Thyroid gland (tissue), 4 donors: ENCODE measurements around the gene TIMM50. TPM values are rescaled to one million over a fixed set of nuclear protein-coding genes. Genes with fewer than 3 reads are reported as not detected.

Source experiments
- DNase-seq, 2 donors: peaks; one replicate each; pipeline ENCODE4 v3.0.0-alpha.2; 2019
- H3K27ac ChIP-seq, 3 donors: fragments of 200-600 bp; sonication (generic); 1 replicate in 2 of 3; 2 replicates in 1 of 3; pipeline ENCODE4 v1.5.1; 2016 to 2019; ENCODE audit warnings: mild to moderate bottlenecking in 1 of 3, moderate library complexity in 1 of 3
- H3K27me3 ChIP-seq: fragments of 200-600 bp; sonication (generic); one replicate; pipeline ENCODE4 v1.5.1; 2019
- H3K36me3 ChIP-seq, 2 donors: fragments of 200-600 bp; sonication (generic); one replicate each; pipeline ENCODE4 v1.5.1; 2016 to 2019
- H3K4me1 ChIP-seq, 2 donors: fragments of 200-600 bp; sonication (generic); one replicate each; pipeline ENCODE4 v1.5.1; 2017 to 2019
- H3K4me3 ChIP-seq, 3 donors: fragments of 200-600 bp; sonication (generic); replicated peaks in 1 of 3; 1 replicate in 2 of 3; 2 replicates in 1 of 3; pipeline ENCODE4 v1.5.1; 2016; ENCODE audit warnings: mild to moderate bottlenecking in 1 of 3
- H3K9me3 ChIP-seq: fragments of 200-600 bp; sonication (generic); one replicate; pipeline ENCODE4 v1.5.1; 2017
- POLR2A ChIP-seq, 2 donors: fragments of 450-650 bp; IDR thresholded peaks; one replicate each; pipeline ENCODE4 v1.6.1; 2017; ENCODE audit warnings: antibody characterized with exemption in 2 of 2, mild to moderate bottlenecking in 2 of 2, moderate library complexity in 1 of 2
- WGBS, 2 donors: methylation state at CpG; one replicate each; pipeline ENCODE4 v1.1.5; 2017; 5-methylcytosine and 5-hydroxymethylcytosine counted together
- intact Hi-C: fragments of 100-400 bp; cut with DNase I; formaldehyde crosslinking; loops from one replicate; pipeline ENCODE4 v1.15.1; 2023
- total RNA-seq, 4 donors: library from RNA; depleted of rRNA; stranded (reverse); fragments of >200 nt; gene quantifications; one replicate each; pipeline ENCODE4 v1.2.3, GENCODE V29; 2016
- TF ChIP-seq, protein P1 (sequence below), 6 experiments: fragments of 200-600 bp in 3 of 6; fragments of 450-650 bp in 3 of 6; sonication (generic) in 3 of 6; IDR thresholded peaks; one replicate each; pipeline ENCODE4 v1.5.1; 2016 to 2019; ENCODE audit warnings: antibody characterized with exemption in 6 of 6, mild to moderate bottlenecking in 2 of 6, inconsistent platforms in 1 of 6, moderate library complexity in 1 of 6

The TIMM50 gene
- total RNA-seq, 4 donors from 2014 or later: 74.4 to 86.5 (median 84.5) TPM

DNA sequence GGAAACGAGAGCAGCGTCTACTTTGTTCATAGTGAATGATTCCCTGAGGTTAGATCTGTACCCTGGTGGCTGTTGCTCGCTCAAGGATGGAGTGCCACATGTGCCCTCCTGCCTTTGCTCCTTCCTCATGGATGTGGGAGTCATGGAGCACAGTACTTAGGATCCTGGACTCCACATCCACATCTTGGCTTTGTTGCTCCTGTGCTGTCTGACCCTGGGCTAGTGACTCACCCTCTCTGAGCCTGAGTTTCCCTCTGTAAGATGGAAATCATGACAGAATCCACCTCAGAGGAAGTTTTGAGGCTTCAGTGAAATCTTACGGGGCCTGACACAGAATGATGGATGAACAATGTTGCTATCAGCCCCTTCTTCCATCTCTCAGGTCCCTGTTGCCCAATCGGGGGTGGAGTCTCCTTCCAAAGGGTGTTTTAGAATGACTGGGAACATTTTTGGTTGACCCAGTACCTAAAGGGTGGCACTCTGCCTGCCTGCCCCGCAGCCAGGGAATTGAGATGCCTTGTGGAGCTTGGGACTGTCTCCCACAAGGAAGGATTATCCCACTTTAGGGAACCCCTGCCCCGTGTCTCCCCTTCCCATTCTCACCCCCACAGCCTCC, 9.8 kb upstream of the TIMM50 start:
- TF ChIP-seq POLR2A (IDR thresholded peaks at IDR 0.05): no peak
- TF ChIP-seq, protein P1, sequence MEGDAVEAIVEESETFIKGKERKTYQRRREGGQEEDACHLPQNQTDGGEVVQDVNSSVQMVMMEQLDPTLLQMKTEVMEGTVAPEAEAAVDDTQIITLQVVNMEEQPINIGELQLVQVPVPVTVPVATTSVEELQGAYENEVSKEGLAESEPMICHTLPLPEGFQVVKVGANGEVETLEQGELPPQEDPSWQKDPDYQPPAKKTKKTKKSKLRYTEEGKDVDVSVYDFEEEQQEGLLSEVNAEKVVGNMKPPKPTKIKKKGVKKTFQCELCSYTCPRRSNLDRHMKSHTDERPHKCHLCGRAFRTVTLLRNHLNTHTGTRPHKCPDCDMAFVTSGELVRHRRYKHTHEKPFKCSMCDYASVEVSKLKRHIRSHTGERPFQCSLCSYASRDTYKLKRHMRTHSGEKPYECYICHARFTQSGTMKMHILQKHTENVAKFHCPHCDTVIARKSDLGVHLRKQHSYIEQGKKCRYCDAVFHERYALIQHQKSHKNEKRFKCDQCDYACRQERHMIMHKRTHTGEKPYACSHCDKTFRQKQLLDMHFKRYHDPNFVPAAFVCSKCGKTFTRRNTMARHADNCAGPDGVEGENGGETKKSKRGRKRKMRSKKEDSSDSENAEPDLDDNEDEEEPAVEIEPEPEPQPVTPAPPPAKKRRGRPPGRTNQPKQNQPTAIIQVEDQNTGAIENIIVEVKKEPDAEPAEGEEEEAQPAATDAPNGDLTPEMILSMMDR (IDR thresholded peaks at IDR 0.05): no peak
- intact Hi-C loops: no loop called here
- no peak for DNase-seq
- Histone ChIP-seq H3K36me3 (peaks cover 87 to 94% of the 10 kb centered on the region in 2 donors), H3K4me3 (no peak overlapping the region), H3K27ac (no peak overlapping the region), H3K4me1 (no peaks in the 10 kb centered on the region), H3K27me3 (no peaks in the 10 kb centered on the region), H3K9me3 (no peaks in the 10 kb centered on the region)
- 90 to 95% methylated on average over 5 to 7 of the region's 7 CpGs for WGBS, 2 donors

DNA sequence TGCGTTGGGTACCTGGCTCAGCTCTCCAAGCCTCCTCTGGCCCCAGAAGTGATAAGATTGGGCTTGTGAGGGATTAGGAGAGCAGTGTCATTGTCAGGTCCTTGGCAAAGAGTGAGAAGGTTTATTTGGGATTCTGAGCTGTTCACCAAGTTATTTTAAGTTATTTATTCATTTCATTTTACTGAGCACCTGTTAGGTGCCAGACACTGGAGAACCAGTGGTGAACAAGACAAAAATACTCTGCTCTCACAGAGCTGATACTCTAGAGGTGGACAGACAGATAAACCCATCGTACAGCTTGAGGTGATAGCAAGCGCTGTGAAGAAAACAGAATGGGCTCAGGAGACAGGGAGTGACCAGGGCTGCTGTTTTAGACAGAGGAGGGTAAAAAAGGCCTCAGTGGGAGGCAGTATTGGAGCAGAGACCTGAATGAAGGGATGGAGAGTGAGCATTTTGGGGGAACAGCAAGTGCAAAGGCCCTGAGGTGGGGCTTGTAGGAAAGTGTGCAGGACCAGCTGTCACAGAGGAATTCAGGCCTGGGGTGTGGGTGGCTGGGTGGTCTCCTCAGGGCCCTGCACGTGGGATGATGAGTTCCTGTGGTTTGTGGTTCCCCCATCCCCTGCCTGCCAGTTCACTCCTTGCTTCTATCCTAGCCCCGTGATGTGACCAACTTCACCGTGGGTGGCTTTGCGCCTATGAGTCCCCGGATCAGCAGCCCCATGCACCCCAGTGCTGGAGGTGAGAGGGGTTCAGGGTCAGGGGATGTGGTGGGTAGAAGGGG, 8.7 kb upstream of the TIMM50 start:
- intact Hi-C loops: loop anchor here (2.0 kb wide), 1 partner anchor 61 kb away; the partner anchor contains the start of gene EID2B
- no peaks in the 10 kb centered on the region for H3K27me3 ChIP-seq
- H3K4me1 ChIP-seq: no peaks in the 10 kb centered on the region
- H3K9me3 ChIP-seq: no peaks in the 10 kb centered on the region
- TF ChIP-seq POLR2A (IDR thresholded peaks at IDR 0.05): no peak
- TF ChIP-seq, protein P1 (IDR thresholded peaks at IDR 0.05): no peak
- no peak overlapping the region for H3K27ac ChIP-seq
- peaks cover 83 to 86% of the 10 kb centered on the region in 2 donors for H3K36me3 ChIP-seq
- no peak overlapping the region for H3K4me3 ChIP-seq
- DNase-seq: no peak
- 89 to 95% methylated on average over 8 of the region's 8 CpGs for WGBS, 2 donors

DNA sequence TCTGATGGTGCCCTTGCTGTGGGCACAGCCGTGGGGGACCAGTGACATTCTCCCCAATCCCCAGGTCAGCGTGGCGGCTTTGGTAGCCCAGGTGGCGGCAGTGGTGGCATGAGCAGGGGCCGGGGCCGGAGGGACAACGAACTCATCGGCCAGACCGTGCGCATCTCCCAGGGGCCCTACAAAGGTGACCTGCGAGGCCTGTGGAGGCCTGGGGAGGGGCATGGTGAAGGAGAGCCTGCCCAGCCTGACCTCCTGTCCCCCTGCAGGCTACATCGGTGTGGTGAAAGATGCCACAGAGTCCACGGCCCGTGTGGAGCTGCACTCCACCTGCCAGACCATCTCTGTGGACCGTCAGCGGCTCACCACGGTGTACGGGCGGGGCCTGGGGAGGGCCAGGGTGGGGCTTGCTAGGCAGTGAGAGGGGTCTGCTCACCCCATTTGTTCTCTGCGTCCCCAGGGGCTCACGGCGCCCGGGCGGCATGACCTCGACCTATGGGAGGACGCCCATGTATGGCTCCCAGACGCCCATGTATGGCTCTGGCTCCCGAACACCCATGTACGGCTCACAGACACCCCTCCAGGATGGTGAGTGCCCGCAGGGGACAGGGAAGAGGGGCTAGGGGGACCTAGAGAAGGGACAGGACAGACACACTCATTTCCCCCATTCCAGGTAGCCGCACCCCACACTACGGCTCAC, 7.7 kb upstream of the TIMM50 start:
- Histone ChIP-seq H3K4me1 (no peaks in the 10 kb centered on the region), H3K9me3 (no peaks in the 10 kb centered on the region), H3K27ac (no peak overlapping the region), H3K27me3 (no peaks in the 10 kb centered on the region), H3K36me3 (peaks cover 74 to 77% of the 10 kb centered on the region in 2 donors), H3K4me3 (no peak overlapping the region)
- TF ChIP-seq POLR2A (IDR thresholded peaks at IDR 0.05): no peak
- TF ChIP-seq, protein P1 (IDR thresholded peaks at IDR 0.05): no peak
- DNase-seq: no peak
- intact Hi-C loops: loop anchor here (2.0 kb wide), 1 partner anchor 60 kb away; the partner anchor contains the start of gene EID2B
- 92 to 94% methylated on average over 24 to 26 of the region's 32 CpGs for WGBS, 2 donors

DNA sequence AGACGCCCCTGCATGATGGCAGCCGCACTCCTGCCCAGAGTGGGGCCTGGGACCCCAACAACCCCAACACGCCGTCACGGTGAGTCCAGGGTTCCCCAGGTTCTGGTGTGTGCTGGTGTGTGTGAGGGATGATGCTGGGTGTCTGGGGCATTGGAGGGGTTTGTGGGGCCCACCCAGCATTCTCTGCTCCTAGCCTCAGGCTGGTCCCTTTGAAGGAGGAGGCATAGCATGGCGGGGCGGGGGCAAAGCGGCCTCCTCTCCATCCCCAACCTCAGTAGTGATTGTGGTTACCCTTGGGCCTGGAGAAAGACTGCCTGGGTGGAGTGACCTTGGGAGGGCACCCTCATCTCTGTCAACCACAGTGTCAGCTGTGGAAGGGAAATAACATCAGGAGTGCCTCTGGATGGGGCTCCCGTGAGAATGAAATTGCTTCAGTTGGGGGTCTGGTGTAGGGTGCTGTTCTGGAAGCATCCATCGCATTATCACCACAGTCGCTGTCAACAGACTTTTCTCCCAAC, 7.1 kb upstream of the TIMM50 start:
- intact Hi-C loops: loop anchor here (2.0 kb wide), 1 partner anchor 59 kb away; the partner anchor contains the start of gene EID2B
- TF ChIP-seq, protein P1 (IDR thresholded peaks at IDR 0.05): no peak
- no peak for TF ChIP-seq POLR2A (IDR thresholded peaks at IDR 0.05)

More for the DNA sequence above, 7.1 kb upstream of the TIMM50 start:
- Histone ChIP-seq H3K27me3 (no peaks in the 10 kb centered on the region), H3K4me3 (no peak overlapping the region), H3K4me1 (no peaks in the 10 kb centered on the region), H3K27ac (no peak overlapping the region), H3K9me3 (no peaks in the 10 kb centered on the region), H3K36me3 (peaks cover 67 to 71% of the 10 kb centered on the region in 2 donors)
- DNase-seq: no peak
- WGBS, 2 donors: 85 to 95% methylated on average over 7 to 10 of the region's 11 CpGs
